GM21360 (cell line): ENCODE data around the gene TRIM72.
A peak's percentile ranks its signal among the peaks of the same experiment; 100 is the strongest.
"Not testable (repeated sequence)": the region's sequence is repeated elsewhere in the genome, so short reads cannot be mapped to it uniquely, and the experiment has no call there.

Source experiments
- ATAC-seq: cut with Tn5 transposase; IDR thresholded peaks from one replicate; pipeline ENCODE4 v1.9.1; 2021; ENCODE audit warnings: mild to moderate bottlenecking, moderate library complexity; ENCODE audit not compliant: unreplicated experiment

The TRIM72 gene

GRCh38 chr16:31190818-31191444 is 23.0 kb upstream of the TRIM72 start:
- no peak for ATAC-seq

GRCh38 chr16:31191697-31192428 is 22.1 kb upstream of the TRIM72 start:
- no peak for ATAC-seq

GRCh38 chr16:31192856-31193642 is 20.9 kb upstream of the TRIM72 start:
- no peak for ATAC-seq

GRCh38 chr16:31193874-31194273 is 20.0 kb upstream of the TRIM72 start:
- no peak for ATAC-seq

- ATAC-seq, result no peak
These were observed 19.0 kb upstream of the TRIM72 start for GRCh38 chr16:31194898-31195297.

GRCh38 chr16:31195861-31196260 is 18.1 kb upstream of the TRIM72 start:
- not testable (repeated sequence) for ATAC-seq

- ATAC-seq, result no peak
These were observed 17.4 kb upstream of the TRIM72 start for GRCh38 chr16:31196324-31197088.

GRCh38 chr16:31198207-31198882 is 15.6 kb upstream of the TRIM72 start:
- ATAC-seq, result no peak

GRCh38 chr16:31199430-31200041 is 14.4 kb upstream of the TRIM72 start:
- ATAC-seq, result no peak

GRCh38 chr16:31200111-31200510 is 13.8 kb upstream of the TRIM72 start:
- ATAC-seq, result not testable (repeated sequence)

GRCh38 chr16:31200821-31201568 is 12.9 kb upstream of the TRIM72 start:
- ATAC-seq, result no peak

- ATAC-seq, result peak; percentile 30
These were observed 12.1 kb upstream of the TRIM72 start for GRCh38 chr16:31201582-31202413.

- peak; percentile 38 for ATAC-seq
These were observed 11.2 kb upstream of the TRIM72 start, which contains the start of gene PYCARD for GRCh38 chr16:31202414-31203375. Gene PYCARD, minus strand, starts transcription at chr16:31202760. Its CDS starts 70 bp downstream, at chr16:31202690.

GRCh38 chr16:31204871-31205666 is 8.8 kb upstream of the TRIM72 start:
- no peak for ATAC-seq

- ATAC-seq, result no peak
These were observed 7.1 kb upstream of the TRIM72 start for GRCh38 chr16:31206776-31207175.

GRCh38 chr16:31213342-31213741 is 577 bp upstream of the TRIM72 start:
- no peak for ATAC-seq
